ENCODE measurements around the gene LGALS7.

LGALS7 gene

DNA sequence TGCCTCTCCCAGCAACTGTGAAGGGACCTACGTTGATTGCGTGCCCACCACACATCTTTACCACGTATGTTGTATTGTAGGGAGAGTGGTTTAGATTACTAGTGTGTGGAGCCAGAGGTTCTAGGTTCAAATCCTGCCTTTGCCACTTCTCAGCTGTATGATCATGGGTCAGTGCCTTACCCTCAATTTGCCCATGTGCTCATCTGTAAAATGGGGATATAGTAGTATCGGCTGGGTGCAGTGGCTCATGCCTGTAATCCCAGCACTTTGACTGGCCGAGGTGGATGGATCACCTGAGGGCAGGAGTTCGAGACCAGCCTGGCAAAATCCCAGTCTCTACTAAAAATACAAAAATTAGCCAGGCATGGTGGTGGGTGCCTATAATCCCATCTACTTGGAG lies 40.0 kb upstream of the LGALS7 start:
- no peak overlapping the region for H3K4me3 ChIP-seq (ENCODE audit: low read length, poor library complexity, severe bottlenecking)
- no peak overlapping the region for H2AFZ ChIP-seq (ENCODE audit: low read length)
- H3K9ac ChIP-seq (ENCODE audit: low read depth, low read length, poor library complexity, severe bottlenecking): no peak overlapping the region
- H4K20me1 ChIP-seq (ENCODE audit: insufficient read depth, low read length, poor library complexity, severe bottlenecking): no peaks in the 10 kb centered on the region
- H3K79me2 ChIP-seq (ENCODE audit: insufficient read depth, low read length): no peaks in the 10 kb centered on the region
- no peaks in the 10 kb centered on the region for H3K9me3 ChIP-seq (ENCODE audit: insufficient read depth, low read depth, low read length)
- no peaks in the 10 kb centered on the region for H3K27me3 ChIP-seq (ENCODE audit: insufficient read depth, low read length, poor library complexity, severe bottlenecking)
- TF ChIP-seq, protein P1, sequence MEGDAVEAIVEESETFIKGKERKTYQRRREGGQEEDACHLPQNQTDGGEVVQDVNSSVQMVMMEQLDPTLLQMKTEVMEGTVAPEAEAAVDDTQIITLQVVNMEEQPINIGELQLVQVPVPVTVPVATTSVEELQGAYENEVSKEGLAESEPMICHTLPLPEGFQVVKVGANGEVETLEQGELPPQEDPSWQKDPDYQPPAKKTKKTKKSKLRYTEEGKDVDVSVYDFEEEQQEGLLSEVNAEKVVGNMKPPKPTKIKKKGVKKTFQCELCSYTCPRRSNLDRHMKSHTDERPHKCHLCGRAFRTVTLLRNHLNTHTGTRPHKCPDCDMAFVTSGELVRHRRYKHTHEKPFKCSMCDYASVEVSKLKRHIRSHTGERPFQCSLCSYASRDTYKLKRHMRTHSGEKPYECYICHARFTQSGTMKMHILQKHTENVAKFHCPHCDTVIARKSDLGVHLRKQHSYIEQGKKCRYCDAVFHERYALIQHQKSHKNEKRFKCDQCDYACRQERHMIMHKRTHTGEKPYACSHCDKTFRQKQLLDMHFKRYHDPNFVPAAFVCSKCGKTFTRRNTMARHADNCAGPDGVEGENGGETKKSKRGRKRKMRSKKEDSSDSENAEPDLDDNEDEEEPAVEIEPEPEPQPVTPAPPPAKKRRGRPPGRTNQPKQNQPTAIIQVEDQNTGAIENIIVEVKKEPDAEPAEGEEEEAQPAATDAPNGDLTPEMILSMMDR (conservative IDR thresholded peaks at IDR 0.05; ENCODE audit: low read length): no peak
- TF ChIP-seq EZH2phosphoT487 (IDR thresholded peaks at IDR 0.05; ENCODE audit: borderline replicate concordance): no peak
- no peaks in the 10 kb centered on the region for H3F3A ChIP-seq (ENCODE audit: low read depth)
- no peak overlapping the region for H3K4me2 ChIP-seq (ENCODE audit: low read depth, low read length, poor library complexity, severe bottlenecking)
- H3K4me1 ChIP-seq (ENCODE audit: insufficient read depth, low read length, poor library complexity, severe bottlenecking): no peaks in the 10 kb centered on the region
- peaks cover 12% of the 10 kb centered on the region; the same call in 1 of the 2 replicates for H3K36me3 ChIP-seq (ENCODE audit: insufficient read depth, low read length)
- H3K9me2 ChIP-seq (replicated peaks; ENCODE audit: low read depth, low read length): no peaks in the 10 kb centered on the region

DNA sequence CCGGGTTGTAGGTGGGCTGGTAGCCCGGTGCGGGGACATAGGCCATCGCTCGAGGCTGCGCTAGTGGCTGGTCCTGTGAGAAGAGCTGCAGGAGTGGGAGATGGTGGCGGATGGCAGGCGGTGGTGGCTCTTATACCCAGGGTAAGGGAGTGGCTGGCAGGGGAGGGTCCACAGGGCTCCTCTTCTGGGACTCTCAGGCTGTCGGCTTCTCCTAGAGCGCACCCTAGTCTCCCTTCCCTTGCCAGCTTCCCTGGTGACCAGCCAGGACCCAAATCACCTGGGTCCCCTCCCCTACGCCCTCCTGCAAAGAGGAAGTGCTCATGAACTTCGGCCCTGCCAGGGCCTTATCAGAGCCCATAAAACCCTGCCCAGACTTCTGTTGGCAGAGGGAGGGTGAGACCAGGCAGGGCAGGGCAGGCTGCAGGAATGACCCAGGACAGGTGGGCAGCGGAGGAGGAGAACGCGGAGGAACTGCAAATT lies 39.6 kb upstream of the LGALS7 start, which contains the start of gene LGALS4:
Gene LGALS4, minus strand, starts transcription at position 105 of the 480 bp plus-strand sequence. Its CDS starts 59 bp downstream, at position 46.
- Histone ChIP-seq H3K36me3 (ENCODE audit: insufficient read depth, low read length) (peaks cover 12% of the 10 kb centered on the region; the same call in 1 of the 2 replicates), H3K4me2 (ENCODE audit: low read depth, low read length, poor library complexity, severe bottlenecking) (no peak within 1 kb of the TSS), H2AFZ (ENCODE audit: low read length) (no peak within 1 kb of the TSS), H3K9me3 (ENCODE audit: insufficient read depth, low read depth, low read length) (no peaks in the 10 kb centered on the region), H4K20me1 (ENCODE audit: insufficient read depth, low read length, poor library complexity, severe bottlenecking) (no peaks in the 10 kb centered on the region), H3K9ac (ENCODE audit: low read depth, low read length, poor library complexity, severe bottlenecking) (no peak within 1 kb of the TSS), H3K79me2 (ENCODE audit: insufficient read depth, low read length) (no peaks in the 10 kb centered on the region), H3F3A (ENCODE audit: low read depth) (no peaks in the 10 kb centered on the region), H3K4me1 (ENCODE audit: insufficient read depth, low read length, poor library complexity, severe bottlenecking) (no peaks in the 10 kb centered on the region), H3K27me3 (ENCODE audit: insufficient read depth, low read length, poor library complexity, severe bottlenecking) (no peaks in the 10 kb centered on the region), H3K4me3 (ENCODE audit: low read length, poor library complexity, severe bottlenecking) (no peak within 1 kb of the TSS), H3K9me2 (replicated peaks; ENCODE audit: low read depth, low read length) (no peaks in the 10 kb centered on the region)
- TF ChIP-seq EZH2phosphoT487 (IDR thresholded peaks at IDR 0.05; ENCODE audit: borderline replicate concordance): no peak
- TF ChIP-seq, protein P1 (conservative IDR thresholded peaks at IDR 0.05; ENCODE audit: low read length): no peak

DNA sequence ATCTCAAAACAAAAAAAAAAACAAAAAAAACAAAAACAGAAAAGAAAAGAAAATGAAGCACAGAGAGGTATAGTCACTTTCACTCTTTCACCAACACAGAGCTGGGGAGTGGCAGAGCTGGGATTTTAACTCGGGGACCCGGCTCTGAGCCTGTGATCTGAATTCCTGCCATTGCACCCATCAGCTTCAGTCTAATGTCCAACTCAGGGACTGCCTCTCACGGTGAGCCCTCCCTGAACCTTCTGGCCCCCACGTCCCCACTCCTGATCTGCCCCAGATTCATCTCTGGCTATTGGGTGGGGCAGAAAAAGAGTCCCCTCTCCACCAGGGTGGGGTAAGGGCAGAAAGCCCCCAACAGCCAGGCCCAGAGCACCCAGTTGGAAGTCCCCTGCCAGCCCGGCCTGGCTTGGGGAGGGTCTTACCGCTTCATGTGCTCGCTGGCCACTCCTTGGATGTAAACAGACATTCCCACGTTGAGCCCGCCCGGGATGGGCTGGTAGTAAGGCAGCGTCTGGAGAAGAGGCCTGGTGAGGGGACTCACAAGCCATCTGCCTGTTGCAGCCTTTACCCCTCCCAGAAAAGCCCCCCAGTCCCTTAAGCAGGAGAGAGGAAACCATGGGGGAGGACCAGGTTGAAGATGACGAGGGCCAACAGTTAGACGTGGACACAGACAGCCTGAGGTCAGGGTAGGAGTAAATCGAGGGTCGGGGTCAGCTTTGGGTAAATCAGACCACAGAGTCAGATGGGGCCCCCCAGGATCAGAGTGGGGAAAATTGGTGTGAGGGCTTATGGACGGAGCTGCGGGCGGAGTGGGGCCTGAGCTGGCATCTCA lies 38.9 kb upstream of the LGALS7 start:
- TF ChIP-seq EZH2phosphoT487 (IDR thresholded peaks at IDR 0.05; ENCODE audit: borderline replicate concordance): no peak
- TF ChIP-seq, protein P1 (conservative IDR thresholded peaks at IDR 0.05; ENCODE audit: low read length): no peak
- no peaks in the 10 kb centered on the region for H3K27me3 ChIP-seq (ENCODE audit: insufficient read depth, low read length, poor library complexity, severe bottlenecking)
- H3K9me2 ChIP-seq (replicated peaks; ENCODE audit: low read depth, low read length): no peaks in the 10 kb centered on the region
- H3K4me3 ChIP-seq (ENCODE audit: low read length, poor library complexity, severe bottlenecking): no peak overlapping the region
- H3K9me3 ChIP-seq (ENCODE audit: insufficient read depth, low read depth, low read length): no peaks in the 10 kb centered on the region
- no peaks in the 10 kb centered on the region for H4K20me1 ChIP-seq (ENCODE audit: insufficient read depth, low read length, poor library complexity, severe bottlenecking)
- H3K36me3 ChIP-seq (ENCODE audit: insufficient read depth, low read length): peaks cover 10% of the 10 kb centered on the region; the same call in 1 of the 2 replicates
- H3K4me2 ChIP-seq (ENCODE audit: low read depth, low read length, poor library complexity, severe bottlenecking): no peak overlapping the region
- no peaks in the 10 kb centered on the region for H3F3A ChIP-seq (ENCODE audit: low read depth)
- no peak overlapping the region for H3K9ac ChIP-seq (ENCODE audit: low read depth, low read length, poor library complexity, severe bottlenecking)
- no peak overlapping the region for H2AFZ ChIP-seq (ENCODE audit: low read length)
- H3K79me2 ChIP-seq (ENCODE audit: insufficient read depth, low read length): no peaks in the 10 kb centered on the region
- H3K4me1 ChIP-seq (ENCODE audit: insufficient read depth, low read length, poor library complexity, severe bottlenecking): no peaks in the 10 kb centered on the region

Data from Loucy (cell line).